ENCODE data around the gene SERPINA6. TPM values are rescaled to one million over a fixed set of nuclear protein-coding genes. Genes with fewer than 3 reads are reported as not detected.
"Not testable (repeated sequence)": the region's sequence is repeated elsewhere in the genome, so short reads cannot be mapped to it uniquely, and the experiment has no call there.

SERPINA6 gene
- total and polyA plus RNA-seq, 4 donors: not detected

DNA sequence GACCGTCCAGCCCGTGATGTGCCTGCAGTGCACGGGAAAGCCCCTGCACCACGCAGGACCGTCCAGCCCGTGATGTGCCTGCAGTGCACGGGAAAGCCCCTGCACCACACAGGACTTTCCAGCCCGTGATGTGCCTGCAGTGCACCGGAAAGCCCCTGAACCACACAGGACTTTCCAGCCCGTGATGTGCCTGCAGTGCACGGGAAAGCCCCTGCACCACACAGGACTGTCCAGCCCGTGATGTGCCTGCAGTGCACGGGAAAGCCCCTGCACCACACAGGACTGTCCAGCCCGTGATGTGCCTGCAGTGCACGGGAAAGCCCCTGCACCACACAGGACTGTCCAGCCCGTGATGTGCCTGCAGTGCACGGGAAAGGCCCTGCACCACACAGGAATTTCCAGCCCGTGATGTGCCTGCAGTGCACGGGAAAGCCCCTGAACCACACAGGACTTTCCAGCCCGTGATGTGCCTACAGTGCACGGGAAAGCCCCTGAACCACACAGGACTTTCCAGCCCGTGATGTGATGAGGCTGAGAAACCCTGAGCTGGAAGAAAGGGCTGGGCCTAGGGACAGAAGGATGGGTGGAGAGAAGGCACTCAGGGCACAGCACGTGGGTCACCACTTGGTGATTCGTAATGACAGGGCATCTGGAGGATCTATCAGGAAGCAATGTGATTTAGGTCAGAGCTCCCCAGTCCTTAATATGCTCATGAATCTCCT lies 23.1 kb upstream of the SERPINA6 start:
- intact Hi-C loops (cut with DNase I): loop anchor here in 1 of 2 donors (10.0 kb wide), 1 partner anchor 1189 kb away; the partner anchor contains the start of gene GLRX5
- WGBS, 2 donors: 75 to 85% methylated on average over 21 to 24 of the region's 24 CpGs
- ATAC-seq (ENCODE audit: low FRiP score); H3K4me1 ChIP-seq (ENCODE audit: control insufficient read depth in 1 of 2, insufficient read depth in 2 of 2, low read length in 2 of 2); H3K4me3 ChIP-seq (ENCODE audit: low read length in 2 of 2); H3K36me3 ChIP-seq (ENCODE audit: control insufficient read depth in 1 of 2, insufficient read depth in 2 of 2, low read length in 1 of 2); H3K9me3 ChIP-seq (ENCODE audit: control insufficient read depth, low read length); H3K27ac ChIP-seq (ENCODE audit: low read depth in 1 of 2, low read length in 2 of 2); H3K27me3 ChIP-seq (ENCODE audit: control insufficient read depth in 1 of 2, insufficient read depth in 2 of 2, low read length in 1 of 2): not testable (repeated sequence)
- peak in 1 of 2 donors; percentile 34 for DNase-seq

DNA sequence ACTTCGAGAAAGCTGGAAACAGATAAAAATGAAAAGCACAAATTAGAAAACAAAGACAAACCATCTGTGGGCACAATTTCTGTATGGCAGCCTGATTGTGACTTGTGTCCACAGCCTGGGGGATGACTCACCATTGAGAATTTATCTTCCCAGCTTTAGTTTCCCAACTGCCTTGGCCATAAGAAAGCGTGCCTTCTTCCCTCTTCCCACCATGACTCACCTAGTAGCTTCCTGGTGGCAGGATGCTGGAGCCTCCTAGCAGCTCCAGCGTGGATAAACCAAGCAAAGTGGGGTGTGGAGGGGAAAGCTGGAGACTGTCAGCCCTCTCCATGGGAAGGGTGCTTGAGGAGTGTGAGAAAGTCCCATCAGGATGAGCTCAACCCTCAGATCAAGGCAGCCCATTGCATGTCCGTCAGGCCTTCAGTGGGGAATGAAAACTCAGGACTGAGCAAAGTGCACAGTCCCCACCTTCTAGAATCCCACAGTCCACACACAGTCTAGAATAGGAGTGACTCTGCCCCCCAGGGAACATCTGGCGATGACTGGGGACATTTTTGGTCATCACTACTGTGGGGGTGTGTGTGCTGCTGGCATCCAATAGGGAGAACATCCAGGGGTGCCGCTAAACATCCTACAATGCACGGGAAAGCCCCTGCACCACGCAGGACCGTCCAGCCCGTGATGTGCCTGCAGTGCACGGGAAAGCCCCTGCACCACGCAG lies 22.4 kb upstream of the SERPINA6 start:
- 90 to 92% methylated on average over 12 of the region's 12 CpGs for WGBS, 2 donors
- H3K36me3 ChIP-seq (ENCODE audit: control insufficient read depth in 1 of 2, insufficient read depth in 2 of 2, low read length in 1 of 2): no peaks in the 10 kb centered on the region
- intact Hi-C loops (cut with DNase I): loop anchor here in 1 of 2 donors (10.0 kb wide), 1 partner anchor 1189 kb away; the partner anchor contains the start of gene GLRX5
- no peak overlapping the region for H3K4me3 ChIP-seq (ENCODE audit: low read length in 2 of 2)
- no peaks in the 10 kb centered on the region for H3K4me1 ChIP-seq (ENCODE audit: control insufficient read depth in 1 of 2, insufficient read depth in 2 of 2, low read length in 2 of 2)
- H3K27me3 ChIP-seq (ENCODE audit: control insufficient read depth in 1 of 2, insufficient read depth in 2 of 2, low read length in 1 of 2): no peaks in the 10 kb centered on the region
- no peak for DNase-seq
- no peak overlapping the region for H3K27ac ChIP-seq (ENCODE audit: low read depth in 1 of 2, low read length in 2 of 2)
- peak; percentile 30 for ATAC-seq (ENCODE audit: low FRiP score)
- H3K9me3 ChIP-seq (ENCODE audit: control insufficient read depth, low read length): no peaks in the 10 kb centered on the region

DNA sequence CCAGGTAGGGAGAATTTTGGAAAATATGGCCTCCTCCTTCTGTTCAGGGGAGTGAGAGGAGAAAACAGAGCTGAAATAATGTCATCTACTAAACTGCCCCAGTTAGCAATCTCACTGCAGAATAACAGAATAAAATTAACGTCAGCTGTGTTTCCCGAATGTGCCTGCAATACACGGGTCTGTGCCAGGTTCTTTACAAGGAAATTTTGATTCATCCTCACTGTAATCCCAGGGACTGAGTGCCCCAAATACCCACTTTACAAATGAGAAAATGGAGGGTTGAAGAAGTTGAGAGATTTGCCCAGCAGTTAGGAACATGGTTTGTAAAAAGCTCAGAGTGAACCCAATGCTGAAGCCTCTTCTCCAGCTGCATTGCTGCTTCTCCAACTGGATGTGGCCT lies 21.3 kb upstream of the SERPINA6 start:
- DNase-seq (no peak), ATAC-seq (ENCODE audit: low FRiP score) (no peak)
- Histone ChIP-seq H3K4me1 (ENCODE audit: control insufficient read depth in 1 of 2, insufficient read depth in 2 of 2, low read length in 2 of 2) (no peaks in the 10 kb centered on the region), H3K27ac (ENCODE audit: low read depth in 1 of 2, low read length in 2 of 2) (no peak overlapping the region), H3K27me3 (ENCODE audit: control insufficient read depth in 1 of 2, insufficient read depth in 2 of 2, low read length in 1 of 2) (no peaks in the 10 kb centered on the region), H3K4me3 (ENCODE audit: low read length in 2 of 2) (no peak overlapping the region), H3K36me3 (ENCODE audit: control insufficient read depth in 1 of 2, insufficient read depth in 2 of 2, low read length in 1 of 2) (no peaks in the 10 kb centered on the region), H3K9me3 (ENCODE audit: control insufficient read depth, low read length) (no peaks in the 10 kb centered on the region)
- 17 to 22% methylated on average over 3 of the region's 3 CpGs for WGBS, 2 donors
- intact Hi-C loops (cut with DNase I): loop anchor here in 1 of 2 donors (10.0 kb wide), 1 partner anchor 1190 kb away; the partner anchor contains the start of gene GLRX5

DNA sequence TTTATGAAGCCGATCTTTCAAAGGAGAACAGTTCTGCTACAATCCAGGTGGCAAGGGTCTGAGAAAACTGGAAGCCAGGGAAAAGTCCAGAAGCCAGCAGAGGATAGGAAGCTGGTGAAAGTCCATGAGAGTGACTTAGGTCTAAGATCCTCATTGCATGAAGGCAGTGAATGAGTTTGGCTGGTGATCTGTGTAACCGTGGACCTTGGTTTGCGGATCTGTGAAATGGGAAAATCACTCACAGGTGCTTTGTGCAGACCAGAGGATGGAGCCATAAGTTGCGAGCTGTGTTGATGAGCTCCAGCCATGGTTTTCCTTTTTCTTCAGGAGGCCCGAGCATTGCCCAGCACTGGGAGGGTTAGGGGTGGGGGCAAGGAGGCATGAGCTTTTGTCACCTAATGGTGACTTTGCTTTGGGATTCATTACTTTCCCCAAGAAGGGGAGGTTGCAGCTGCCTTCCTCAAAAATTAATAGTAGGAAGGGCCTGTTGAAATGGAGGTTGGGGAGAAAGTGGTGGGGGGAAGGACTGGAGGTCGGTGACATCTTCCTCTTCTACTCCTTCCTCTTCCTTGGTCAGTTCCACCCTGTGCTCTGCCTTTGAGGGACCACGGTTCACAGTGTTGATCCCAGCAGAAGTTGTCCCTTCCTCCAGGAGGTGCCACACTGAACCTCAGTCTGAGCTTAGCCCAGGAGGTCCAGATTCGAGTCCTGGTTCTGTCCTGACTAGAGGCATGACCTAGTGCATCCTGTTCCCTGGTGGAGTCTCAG lies 20.3 kb upstream of the SERPINA6 start:
- Histone ChIP-seq H3K9me3 (ENCODE audit: control insufficient read depth, low read length) (no peaks in the 10 kb centered on the region), H3K4me1 (ENCODE audit: control insufficient read depth in 1 of 2, insufficient read depth in 2 of 2, low read length in 2 of 2) (no peaks in the 10 kb centered on the region), H3K36me3 (ENCODE audit: control insufficient read depth in 1 of 2, insufficient read depth in 2 of 2, low read length in 1 of 2) (no peaks in the 10 kb centered on the region), H3K27ac (ENCODE audit: low read depth in 1 of 2, low read length in 2 of 2) (no peak overlapping the region), H3K27me3 (ENCODE audit: control insufficient read depth in 1 of 2, insufficient read depth in 2 of 2, low read length in 1 of 2) (no peaks in the 10 kb centered on the region), H3K4me3 (ENCODE audit: low read length in 2 of 2) (no peak overlapping the region)
- ATAC-seq (ENCODE audit: low FRiP score) (no peak), DNase-seq (no peak)
- 95 to 97% methylated on average over 8 of the region's 8 CpGs for WGBS, 2 donors
- intact Hi-C loops (cut with DNase I): loop anchor here in 1 of 2 donors (10.0 kb wide), 1 partner anchor 1191 kb away; the partner anchor contains the start of gene GLRX5

DNA sequence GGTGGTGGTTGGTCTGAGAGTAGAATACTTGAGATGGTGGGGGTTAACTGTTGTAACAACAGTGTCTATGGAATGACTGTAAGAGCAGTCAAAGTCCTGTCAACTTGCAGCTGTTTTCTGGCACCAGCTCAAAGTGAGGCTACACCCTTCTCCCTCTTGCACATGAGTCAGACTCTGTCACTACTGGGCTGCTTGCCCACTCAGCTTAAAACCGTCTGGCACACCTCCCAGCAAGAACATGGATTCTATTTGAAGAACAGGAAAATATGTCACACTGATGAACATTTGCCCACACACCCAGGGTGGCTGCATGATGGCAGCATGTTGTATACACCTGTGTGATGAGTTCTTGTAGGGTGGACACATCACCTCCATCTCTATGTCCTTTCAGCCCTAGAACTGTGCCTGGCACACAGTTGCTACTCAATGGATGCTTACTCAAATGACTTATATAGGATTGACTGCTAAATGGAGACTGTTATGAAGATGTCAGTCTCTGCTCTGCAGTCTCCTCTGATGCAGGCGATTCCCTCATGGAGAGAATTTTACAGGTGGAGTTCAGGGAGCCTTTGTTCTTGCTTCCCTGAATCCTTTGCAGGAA lies 19.3 kb upstream of the SERPINA6 start:
- 40 to 45% methylated on average over 2 of the region's 2 CpGs for WGBS, 2 donors
- Histone ChIP-seq H3K27me3 (ENCODE audit: control insufficient read depth in 1 of 2, insufficient read depth in 2 of 2, low read length in 1 of 2) (no peaks in the 10 kb centered on the region), H3K27ac (ENCODE audit: low read depth in 1 of 2, low read length in 2 of 2) (no peak overlapping the region), H3K4me3 (ENCODE audit: low read length in 2 of 2) (no peak overlapping the region), H3K4me1 (ENCODE audit: control insufficient read depth in 1 of 2, insufficient read depth in 2 of 2, low read length in 2 of 2) (no peaks in the 10 kb centered on the region), H3K36me3 (ENCODE audit: control insufficient read depth in 1 of 2, insufficient read depth in 2 of 2, low read length in 1 of 2) (no peaks in the 10 kb centered on the region), H3K9me3 (ENCODE audit: control insufficient read depth, low read length) (no peaks in the 10 kb centered on the region)
- intact Hi-C loops (cut with DNase I): loop anchor here in 1 of 2 donors (10.0 kb wide), 1 partner anchor 1192 kb away; the partner anchor contains the start of gene GLRX5
- peak; percentile 90 to 94 for DNase-seq
- ATAC-seq (ENCODE audit: low FRiP score): peak; percentile 81

DNA sequence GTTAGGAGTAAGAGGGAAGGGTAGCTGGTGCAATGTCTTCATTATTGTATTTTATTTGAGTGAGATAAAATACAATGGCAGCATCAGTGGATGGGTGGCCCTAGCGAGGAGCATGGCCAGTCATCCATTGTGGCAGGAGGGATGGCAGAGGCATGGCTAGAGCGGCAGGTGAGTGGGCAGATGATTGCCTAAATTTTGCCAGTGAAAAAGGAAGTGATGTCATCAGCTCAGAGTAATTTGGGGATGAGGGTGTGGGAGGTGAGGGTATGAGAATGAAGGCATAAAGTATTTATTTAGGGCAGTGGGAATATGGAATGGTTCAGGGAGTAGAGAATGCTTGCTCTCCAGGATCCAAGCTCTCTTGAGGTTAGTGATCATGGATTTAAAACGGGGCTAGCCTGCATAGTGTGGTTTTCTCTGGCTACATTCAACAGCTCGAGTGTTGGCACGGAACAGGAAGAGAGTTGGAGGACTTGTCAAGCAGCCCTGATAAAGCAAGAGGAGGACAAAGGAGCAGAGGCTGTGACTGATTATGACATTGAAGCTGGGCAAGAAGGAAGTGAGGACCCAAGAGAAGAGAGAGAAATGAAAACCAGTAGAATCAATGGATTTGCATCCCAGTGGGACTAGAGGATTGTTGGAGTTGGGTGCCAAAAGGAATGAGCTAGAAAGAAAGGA lies 18.7 kb upstream of the SERPINA6 start:
- ATAC-seq (ENCODE audit: low FRiP score) (no peak), DNase-seq (no peak)
- intact Hi-C loops (cut with DNase I): loop anchor here in 1 of 2 donors (10.0 kb wide), 1 partner anchor 1193 kb away; the partner anchor contains the start of gene GLRX5
- no peaks in the 10 kb centered on the region for H3K27me3 ChIP-seq (ENCODE audit: control insufficient read depth in 1 of 2, insufficient read depth in 2 of 2, low read length in 1 of 2)
- no peaks in the 10 kb centered on the region for H3K4me1 ChIP-seq (ENCODE audit: control insufficient read depth in 1 of 2, insufficient read depth in 2 of 2, low read length in 2 of 2)
- H3K9me3 ChIP-seq (ENCODE audit: control insufficient read depth, low read length): no peaks in the 10 kb centered on the region
- H3K4me3 ChIP-seq (ENCODE audit: low read length in 2 of 2): no peak overlapping the region
- no peaks in the 10 kb centered on the region for H3K36me3 ChIP-seq (ENCODE audit: control insufficient read depth in 1 of 2, insufficient read depth in 2 of 2, low read length in 1 of 2)
- no peak overlapping the region for H3K27ac ChIP-seq (ENCODE audit: low read depth in 1 of 2, low read length in 2 of 2)
- 28 to 30% methylated on average over 5 of the region's 5 CpGs for WGBS, 2 donors

DNA sequence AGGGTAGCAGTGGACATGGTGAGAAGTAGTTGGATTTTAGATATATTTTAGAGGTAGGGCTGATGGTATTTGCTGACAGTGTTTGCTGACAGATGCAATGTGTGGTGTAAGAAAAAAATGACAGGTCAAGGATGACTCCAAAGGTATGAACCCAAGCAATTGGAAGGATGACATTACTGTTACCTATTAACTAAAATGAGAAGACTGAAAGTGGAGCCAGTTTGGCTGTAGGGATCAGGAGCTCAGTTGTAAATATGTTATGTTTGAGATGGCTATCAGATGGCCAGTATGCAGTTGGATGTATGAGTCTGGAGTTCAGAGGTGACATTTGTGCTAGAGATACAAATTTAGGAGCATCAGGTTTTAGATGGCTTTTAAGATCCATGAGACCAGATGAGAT lies 17.4 kb upstream of the SERPINA6 start:
- Histone ChIP-seq H3K27ac (ENCODE audit: low read depth in 1 of 2, low read length in 2 of 2) (no peak overlapping the region), H3K36me3 (ENCODE audit: control insufficient read depth in 1 of 2, insufficient read depth in 2 of 2, low read length in 1 of 2) (no peaks in the 10 kb centered on the region), H3K27me3 (ENCODE audit: control insufficient read depth in 1 of 2, insufficient read depth in 2 of 2, low read length in 1 of 2) (no peaks in the 10 kb centered on the region), H3K4me3 (ENCODE audit: low read length in 2 of 2) (no peak overlapping the region), H3K9me3 (ENCODE audit: control insufficient read depth, low read length) (no peaks in the 10 kb centered on the region), H3K4me1 (ENCODE audit: control insufficient read depth in 1 of 2, insufficient read depth in 2 of 2, low read length in 2 of 2) (no peaks in the 10 kb centered on the region)
- intact Hi-C loops (cut with DNase I): loop anchor here in 1 of 2 donors (10.0 kb wide), 1 partner anchor 1194 kb away; the partner anchor contains the start of gene GLRX5
- DNase-seq (no peak), ATAC-seq (ENCODE audit: low FRiP score) (no peak)

DNA sequence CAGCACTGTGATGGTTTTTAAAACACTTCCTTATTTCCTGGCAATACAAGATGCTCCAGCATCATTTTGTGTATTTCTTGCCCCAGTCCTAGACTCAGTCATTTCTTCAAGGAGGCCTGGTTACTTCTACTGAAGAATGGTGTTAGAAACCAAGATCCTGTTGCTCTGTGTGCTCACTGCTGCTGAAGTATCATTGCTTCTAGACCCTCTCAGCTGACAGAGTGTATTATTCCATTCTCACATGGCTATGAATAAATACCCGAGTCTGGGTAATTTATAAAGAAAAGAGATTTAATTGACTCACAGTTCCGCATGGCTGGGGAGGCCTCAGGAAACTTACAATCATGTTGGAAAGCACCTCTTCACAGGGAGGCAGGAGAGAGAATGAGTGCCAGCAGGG lies 14.9 kb upstream of the SERPINA6 start:
- no peak for DNase-seq
- no peaks in the 10 kb centered on the region for H3K9me3 ChIP-seq (ENCODE audit: control insufficient read depth, low read length)
- no peak for ATAC-seq (ENCODE audit: low FRiP score)
- no peak overlapping the region for H3K4me3 ChIP-seq (ENCODE audit: low read length in 2 of 2)
- WGBS, 2 donors: 93 to 94% methylated on average over 2 of the region's 2 CpGs
- no peak overlapping the region for H3K27ac ChIP-seq (ENCODE audit: low read depth in 1 of 2, low read length in 2 of 2)
- no peaks in the 10 kb centered on the region for H3K36me3 ChIP-seq (ENCODE audit: control insufficient read depth in 1 of 2, insufficient read depth in 2 of 2, low read length in 1 of 2)
- intact Hi-C loops (cut with DNase I): no loop called here
- H3K4me1 ChIP-seq (ENCODE audit: control insufficient read depth in 1 of 2, insufficient read depth in 2 of 2, low read length in 2 of 2): no peaks in the 10 kb centered on the region
- H3K27me3 ChIP-seq (ENCODE audit: control insufficient read depth in 1 of 2, insufficient read depth in 2 of 2, low read length in 1 of 2): no peaks in the 10 kb centered on the region

Measured in aorta (tissue), 5 donors.